Epidermal melanocyte (primary cell): ENCODE results near the gene RABGAP1L.

Source experiments
- DNase-seq: peaks from one replicate; pipeline ENCODE4 v3.0.0; 2011; ENCODE audit warnings: low spot score; ENCODE audit not compliant: insufficient read length

RABGAP1L gene

DNA sequence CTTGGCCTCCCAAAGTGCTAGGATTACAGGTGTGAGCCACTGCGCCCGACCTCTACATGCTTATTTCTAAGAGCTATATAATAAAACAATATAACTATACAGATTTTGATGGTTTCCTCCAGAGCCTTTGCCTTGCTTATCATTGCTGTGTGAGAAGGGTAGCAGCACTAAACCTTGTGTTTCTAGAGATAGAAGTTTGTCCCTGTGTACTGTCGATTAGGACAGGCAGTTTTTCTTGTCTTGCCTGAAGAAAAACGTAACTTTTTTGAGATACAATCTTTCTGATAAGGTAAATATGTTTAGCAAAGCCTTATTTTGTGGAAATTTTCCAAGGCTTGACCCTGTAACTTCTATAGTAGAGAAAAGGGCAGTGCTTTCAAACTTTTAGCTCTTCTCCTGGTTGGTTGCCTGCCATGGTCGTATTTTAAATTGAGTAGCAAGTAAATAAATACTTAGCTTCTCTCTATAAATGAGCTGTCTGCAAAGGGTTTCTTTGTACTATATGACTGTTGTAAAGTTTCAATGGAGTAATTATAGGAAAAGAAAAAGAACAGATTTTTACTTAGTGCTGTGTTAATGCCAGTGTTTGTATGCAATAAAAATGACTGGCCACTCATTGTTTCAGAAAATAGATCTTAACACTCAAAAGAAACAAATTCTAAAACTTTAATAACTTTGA, 754.0 kb downstream of the RABGAP1L start:
- no peak for DNase-seq

DNA sequence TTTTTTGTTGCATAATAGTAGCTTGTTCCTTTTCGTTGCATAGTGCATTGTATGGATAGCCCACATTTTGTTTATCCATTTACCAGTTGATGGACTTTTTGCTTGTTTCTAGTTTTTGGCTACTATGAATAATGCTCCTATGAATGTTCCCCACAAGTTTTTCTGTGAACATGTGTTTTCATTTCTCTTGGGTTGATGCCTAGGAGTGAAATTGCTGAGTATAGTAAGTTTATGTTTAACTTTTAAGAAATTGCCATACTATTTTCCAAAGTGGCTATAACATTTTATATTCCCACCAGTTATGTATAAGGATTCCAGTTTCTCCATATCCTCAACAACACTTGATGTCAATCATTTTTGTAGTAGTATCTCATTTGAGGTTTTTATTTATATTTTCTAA, 755.7 kb downstream of the RABGAP1L start:
- DNase-seq: no peak

DNA sequence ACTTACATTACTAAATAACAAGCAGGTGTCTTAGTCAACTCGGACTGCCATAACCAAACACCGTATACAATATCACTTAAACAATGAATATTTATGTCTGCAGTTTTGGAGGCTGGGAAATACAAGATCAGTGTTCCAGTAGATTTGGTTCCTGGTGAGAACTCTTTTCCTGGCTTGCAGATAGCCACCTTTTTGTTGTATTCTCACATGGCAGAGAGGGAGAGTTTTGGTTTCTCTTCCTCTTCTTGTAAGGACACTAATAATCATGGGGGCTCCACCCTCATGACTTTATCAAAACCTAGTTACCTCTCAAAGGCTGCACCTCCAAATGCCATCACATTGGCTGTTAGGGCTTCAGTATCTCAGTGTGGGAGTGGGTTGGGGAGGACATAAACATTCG, 757.5 kb downstream of the RABGAP1L start:
- DNase-seq: no peak

DNA sequence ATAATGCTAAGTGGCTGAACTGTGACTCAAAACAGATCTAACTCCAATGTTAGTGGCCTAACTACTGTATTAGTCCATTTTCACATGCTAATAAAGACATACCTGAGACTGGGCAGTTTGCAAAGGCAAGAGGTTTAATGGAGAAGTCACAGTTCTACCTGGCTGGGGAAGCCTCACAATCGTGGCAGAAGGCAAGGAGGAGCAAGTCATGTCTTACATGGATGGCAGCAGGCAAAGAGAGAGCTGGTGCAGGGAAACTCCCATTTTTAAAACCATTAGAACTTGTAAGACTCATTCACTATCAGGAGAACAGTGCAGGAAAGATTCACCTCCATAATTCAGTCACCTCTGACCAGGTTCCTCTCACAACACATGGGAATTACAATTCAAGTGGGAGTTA, 760.8 kb downstream of the RABGAP1L start:
- no peak for DNase-seq

DNA sequence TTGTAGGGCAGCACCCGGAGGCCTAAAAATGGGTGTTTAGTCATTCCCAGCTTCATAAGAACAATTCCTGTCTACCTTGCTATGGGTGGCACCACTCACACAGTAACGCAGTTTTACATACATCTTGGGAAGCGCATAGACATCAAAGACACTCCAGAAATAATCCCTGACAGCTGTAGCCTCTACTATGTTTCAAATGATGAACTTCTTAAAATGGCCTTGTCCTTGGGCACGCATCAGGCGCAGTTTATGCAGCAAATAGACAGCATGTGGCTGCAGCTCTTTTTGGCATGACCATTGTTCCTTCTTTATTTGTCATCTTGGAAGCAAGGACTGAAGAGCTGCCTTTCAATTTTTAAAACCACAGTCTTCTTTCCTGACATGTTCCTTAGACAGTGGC, 762.8 kb downstream of the RABGAP1L start:
- DNase-seq: no peak

DNA sequence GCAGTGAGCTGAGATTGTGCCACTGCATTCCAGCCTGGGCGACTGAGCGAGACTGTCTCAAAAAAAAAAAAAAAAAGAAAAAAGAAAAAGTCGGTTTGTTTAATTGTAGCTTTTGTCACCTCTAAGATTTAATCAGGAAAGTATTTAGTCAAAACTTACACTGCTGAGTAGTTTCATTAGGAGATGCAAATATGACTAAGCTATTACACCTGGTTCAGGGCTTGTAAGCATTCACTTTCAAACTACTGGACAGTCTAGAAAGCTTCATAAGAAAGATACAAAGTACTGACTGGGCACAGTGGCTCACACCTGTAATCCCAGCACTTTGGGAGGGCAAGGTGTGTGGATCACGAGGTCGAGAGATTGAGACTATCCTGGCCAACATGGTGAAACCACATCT, 764.5 kb downstream of the RABGAP1L start:
- no peak for DNase-seq

DNA sequence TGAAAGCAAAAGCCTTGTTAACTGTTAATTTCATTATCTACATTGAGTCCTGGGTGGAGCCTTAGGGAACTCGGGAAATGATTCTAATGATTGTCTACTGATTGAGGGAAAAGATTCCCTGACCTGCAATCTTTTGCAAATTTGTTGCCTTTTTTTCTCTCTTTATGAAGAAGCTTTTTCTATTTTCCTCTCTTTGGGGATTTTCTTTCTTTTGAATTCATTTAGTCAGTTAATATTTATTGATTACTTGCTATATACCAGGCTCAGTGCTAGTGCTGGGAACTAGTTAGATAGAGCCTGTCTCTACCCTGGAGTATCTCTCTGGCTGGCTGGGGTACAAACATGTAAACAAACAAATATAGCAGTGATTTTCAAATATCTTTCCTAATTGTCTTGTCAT, 769.2 kb downstream of the RABGAP1L start:
- DNase-seq: no peak

DNA sequence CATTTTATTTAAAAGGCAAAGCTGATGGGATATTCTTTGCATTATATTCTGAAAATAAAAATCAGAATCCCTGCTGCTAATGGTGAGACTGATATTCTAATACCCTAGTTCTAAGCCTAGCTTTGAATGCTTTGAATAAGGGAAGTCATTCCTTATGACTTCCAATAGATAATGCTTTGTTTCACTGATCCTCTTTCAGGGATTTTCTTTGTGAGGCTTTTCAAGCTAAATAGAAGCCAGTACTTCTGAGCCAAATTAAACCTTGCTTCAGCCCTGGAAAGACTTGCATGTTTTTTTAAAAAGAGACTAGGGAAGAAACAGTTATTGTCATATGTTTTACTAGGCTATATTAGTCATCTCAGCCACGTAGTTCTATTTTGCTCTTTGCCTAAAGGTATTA, 771.9 kb downstream of the RABGAP1L start:
- DNase-seq: no peak

DNA sequence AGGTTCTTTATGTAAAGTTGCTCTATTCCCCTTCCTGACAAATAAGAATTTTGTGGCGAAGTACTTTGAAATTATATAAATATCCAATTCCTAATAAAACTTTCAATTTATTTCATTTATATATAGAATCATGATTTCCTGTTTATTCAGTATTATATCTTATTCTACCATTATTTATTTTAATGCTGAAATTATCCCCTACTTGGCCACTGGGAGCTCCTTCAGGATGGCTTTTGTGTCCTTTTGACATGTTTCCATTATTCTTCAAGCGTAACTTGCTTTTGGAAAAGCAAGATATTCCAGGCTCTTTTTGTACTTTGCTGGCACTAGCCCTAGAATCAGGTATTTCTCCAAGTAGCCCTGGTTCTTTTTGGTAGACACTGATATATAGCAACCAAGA, 773.3 kb downstream of the RABGAP1L start:
- DNase-seq: no peak

DNA sequence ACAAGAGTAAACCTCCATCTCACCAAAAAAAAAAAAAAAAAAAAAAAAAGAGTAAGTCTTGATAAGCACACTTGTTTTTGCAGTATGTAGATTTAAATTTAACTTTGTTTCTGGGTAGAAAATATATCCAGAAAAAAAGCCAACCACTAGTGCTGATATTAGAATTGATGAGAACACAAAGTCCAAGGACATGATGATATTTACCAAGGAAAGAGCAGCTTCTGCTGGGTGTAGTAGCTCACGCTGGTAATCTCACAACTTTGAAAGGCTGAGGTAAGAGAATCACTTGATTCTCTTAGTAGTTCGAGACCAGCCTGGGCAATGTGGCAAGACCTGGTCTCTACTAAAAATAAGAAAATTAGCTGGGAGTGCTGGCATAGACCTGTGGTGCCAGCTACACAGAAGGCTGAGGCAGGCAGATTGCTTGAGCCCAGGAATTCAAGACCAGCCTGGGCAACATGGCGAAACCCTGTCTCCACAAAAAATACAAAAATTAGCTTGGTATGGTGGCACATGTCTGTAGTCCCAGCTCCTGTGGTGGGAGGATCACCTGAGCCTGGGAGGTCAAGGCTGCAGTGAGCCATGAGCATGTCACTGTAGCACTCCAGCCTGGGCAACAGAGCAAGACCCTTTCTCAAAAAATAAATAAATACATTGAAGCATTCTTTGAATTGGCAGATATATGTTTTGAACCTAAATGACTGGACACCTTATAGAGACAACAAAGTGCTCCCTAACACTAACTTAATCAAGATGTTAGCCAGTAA, 776.8 kb downstream of the RABGAP1L start:
- no peak for DNase-seq

DNA sequence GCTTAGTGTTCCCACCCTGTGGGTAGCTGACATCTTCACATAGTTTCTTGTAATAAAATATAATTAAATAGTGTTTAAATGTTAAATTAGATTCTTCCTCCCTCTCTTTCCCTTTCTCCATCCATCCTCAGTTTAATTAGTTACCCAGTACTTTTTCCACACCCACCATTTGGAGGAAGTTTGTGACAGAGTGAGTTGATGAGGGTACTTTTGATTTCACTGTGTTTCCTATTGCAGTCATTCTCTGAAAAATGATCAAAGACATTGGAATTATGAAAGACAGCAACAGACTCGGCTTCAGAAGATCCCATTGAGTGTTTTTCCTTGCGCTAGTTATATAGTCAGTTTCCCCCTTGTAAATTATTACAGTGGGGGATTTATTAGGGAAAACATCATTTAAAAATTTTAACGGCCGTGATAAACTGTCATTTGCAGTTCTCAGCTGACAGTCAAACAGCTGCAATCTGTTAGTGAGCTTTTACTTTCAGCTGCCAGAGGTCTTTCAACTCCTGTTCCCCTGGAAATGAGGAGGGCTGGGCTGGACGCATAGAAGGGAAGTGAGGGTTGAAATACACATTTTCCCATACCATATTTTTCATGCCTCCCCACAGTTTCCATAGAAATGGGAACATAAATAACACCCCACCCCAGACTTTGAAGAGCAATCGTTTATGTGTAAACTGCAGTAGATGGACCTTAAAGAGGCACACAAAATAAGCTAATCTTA, 779.1 kb downstream of the RABGAP1L start:
- no peak for DNase-seq

DNA sequence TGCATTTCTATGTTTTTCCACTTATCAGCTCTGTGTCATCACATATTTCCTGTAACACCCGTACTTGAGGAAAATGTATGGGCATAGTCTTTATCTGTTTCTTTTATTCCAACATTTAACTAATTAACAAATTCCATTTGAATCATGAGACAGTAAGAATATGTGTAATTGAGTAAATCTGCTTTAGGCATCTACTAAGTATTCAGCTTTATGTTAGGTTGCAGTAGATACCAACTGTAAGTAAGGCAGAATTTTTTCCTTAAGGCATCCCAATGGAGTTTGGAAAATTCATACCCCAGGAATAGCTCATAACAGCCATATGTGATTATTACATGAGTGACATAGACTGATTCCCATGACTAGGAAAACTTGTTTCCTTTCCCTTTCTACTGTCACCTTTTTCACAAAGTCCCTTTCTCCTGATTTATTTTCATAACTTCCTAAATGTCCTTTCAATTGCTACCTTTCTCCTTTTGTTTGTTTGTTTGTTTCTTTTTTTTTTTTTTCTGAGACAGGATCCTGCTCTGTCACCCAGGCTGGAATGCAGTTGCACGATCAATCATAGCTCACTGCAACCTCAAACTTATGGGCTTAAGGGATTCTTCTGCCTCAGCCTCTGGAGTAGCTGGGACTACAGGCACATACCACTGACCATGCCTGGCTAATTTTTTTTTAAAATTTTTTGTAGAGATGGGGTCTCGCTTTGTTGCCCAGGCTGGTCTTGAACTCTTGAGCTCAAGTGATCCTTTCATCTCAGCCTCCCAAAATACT, 780.6 kb downstream of the RABGAP1L start:
- no peak for DNase-seq

DNA sequence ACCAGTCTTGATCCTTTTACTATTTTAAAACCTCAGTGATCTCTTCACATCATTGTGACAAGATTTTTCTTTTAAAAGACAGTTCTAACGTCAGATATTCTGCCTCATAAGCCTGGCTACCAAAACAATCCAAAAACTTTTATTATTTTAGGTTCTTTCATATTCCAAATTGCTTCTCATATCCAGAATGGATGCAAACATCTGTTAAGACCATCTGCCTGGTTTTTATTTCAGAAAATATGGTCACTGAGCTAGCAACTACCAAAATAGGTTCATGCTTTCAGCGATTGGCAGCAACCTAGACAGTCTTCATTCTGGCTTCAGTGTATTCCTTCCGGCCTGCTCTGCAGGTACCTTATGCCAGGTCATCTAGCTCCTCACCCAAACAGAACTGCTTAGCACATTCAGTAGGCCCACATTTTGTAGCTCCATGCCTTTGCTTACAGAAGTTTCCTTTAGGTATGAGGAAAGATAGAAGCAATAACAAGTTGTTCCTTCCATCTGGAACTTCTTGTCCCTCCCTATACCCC, 781.4 kb downstream of the RABGAP1L start:
- DNase-seq: no peak

DNA sequence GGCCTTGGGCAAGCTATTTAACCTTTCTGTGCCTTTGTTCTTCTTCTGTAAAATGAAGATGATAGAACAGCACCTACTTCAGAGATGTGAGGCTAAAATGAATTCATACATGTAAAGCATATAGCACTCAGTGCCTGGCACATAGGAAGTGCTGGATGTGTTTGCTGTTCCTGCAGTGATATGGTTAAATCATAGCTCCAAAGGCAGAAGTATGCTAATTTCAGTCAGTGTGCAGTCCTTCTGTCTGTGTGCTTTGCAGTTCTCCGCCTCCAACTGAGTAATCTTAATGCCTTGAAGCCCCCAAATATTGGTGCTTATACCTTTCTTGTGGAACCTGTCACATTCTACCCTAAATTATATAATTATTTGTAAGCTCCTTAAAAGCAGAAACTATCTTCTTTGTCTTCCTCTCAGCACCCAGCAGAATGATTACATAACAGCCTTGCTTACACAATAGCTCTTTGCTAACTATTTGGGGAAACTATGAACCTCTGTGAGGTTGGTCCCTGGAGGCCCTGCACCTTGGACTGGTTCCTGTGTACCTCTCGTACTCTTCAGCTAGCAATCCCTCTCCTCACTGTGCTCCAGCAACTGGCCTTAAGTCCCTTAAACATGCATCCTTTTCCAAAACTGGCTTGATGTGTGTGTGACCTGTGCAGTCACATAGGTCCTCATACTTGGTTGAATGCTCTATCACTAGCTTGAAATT, 783.4 kb downstream of the RABGAP1L start:
- DNase-seq: no peak

DNA sequence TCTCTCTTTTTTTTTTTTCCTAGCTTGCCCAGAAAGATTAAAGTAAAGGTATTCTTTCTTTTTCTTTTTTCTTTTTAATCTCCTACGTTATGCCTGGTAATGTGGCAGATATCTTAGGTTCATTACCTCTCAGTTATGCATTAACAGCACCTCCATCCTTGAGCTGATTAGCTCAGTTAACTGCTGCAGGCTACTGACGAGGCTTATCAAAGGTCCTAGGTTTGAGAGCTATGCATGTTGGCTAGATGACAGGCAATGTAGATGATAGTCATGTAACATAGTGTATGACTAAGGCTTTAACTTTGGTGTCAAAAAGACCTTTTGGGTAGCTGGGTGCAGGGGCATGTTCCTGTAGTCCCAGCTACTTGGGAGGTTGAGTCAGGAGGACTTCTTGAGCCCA, 786.7 kb downstream of the RABGAP1L start:
- no peak for DNase-seq

DNA sequence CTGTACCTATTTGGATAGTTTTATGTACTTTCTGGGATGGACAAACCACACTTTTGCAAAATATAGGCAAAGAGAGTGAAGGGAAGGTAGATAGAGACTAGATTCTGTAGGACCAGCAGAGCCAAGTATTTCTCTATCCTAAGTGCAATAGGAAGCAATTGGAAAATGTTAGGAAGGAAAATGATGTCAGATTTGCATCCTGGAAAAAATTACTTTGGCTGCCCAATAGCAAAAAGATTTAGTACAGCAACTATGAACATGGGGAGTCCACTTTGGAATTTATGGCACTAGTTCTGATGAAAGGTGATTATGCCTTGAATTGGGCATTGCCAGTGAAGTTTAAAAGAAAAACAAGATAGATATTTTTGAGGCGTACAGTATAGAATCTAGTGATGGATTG, 789.7 kb downstream of the RABGAP1L start:
- no peak for DNase-seq

DNA sequence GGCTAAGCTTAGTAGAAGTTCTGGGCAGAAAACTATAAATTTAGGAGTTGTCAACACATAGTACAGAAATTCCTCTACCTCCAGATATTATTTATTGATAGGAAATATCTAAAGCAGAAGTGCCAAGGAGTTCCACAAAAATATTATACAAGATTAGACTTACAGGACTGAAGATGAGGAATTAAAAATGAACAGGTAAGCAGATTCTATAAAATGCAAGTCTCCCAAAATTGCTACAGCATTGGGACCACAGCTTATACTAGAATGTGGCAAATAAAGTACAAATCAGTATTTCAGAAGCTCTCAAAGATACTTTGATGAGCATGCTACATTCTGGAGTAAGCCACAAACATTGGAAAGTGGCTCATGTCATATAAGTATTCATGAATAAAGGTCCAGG, 790.3 kb downstream of the RABGAP1L start:
- DNase-seq: no peak

DNA sequence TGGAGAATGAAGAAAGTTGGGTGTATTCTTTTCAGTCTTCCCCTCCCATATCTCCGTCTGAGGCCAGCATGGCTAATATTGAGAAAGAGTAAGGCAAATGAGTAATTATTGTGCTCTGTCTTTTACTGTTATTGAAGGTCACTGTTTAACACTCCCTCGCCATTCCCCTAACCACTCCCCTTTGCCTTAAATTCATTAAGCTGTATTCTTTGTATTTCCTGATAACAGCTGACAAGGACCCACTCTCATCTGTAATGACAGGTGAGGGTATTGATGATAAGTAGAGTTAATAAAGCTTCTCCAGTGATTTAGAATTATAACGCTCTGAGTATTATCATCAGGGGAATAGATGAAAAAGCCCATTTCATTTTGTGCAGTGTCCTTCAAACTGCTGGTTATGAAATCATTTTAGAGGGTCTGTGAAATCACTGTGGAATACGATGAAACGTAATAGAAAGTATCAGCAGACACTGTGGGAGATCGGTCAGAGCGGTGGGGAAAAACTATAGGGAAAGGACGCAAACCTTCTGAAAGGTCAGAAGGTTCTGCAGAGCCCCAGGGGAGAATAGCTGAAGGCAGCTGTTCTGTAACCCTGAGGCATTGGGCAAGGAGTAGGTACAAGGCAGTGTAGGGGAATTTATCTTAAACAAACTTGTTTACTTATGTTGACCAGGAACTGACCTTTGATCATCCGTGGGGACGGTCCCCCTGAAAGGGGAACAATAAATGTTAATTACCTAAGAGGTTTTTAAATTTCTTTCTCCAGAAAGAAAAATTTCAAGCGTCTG, 794.2 kb downstream of the RABGAP1L start:
- no peak for DNase-seq

DNA sequence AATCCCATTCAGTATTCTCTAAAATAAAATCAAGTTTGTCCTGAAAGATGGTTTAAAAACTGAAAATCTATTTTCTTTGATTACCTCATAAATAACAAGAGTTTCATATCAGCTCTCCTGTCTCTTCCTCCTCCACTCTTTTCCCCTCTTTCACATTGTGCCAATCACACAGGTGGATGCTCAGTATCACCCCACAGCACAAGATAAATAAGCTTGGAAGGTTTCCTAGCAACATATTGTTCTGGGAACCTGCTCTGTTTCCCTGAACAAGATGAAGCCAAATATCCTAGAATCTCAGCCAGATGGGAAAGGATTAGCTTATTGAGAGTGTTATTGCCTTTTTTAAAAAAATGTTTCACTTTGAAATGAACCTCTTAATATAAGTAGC, 794.7 kb downstream of the RABGAP1L start:
- no peak for DNase-seq
